GM19395 (cell line): Measurements from ENCODE around the gene PRSS58.

ENCODE experiments used
- ATAC-seq: cut with Tn5 transposase; IDR thresholded peaks from one replicate; pipeline ENCODE4 v1.9.1; 2021; ENCODE audit warnings: mild to moderate bottlenecking, moderate library complexity; ENCODE audit not compliant: unreplicated experiment

PRSS58 gene

GRCh38 chr7:142228537-142229104 lies 29.2 kb downstream of the PRSS58 start:
- ATAC-seq: no peak
